Activated CD8-positive, alpha-beta memory T cell treated with anti-CD3 and anti-CD28 coated beads for 24 hours (primary cell): ENCODE measurements around the gene EXOSC10.
A peak's percentile ranks its signal among the peaks of the same experiment; 100 is the strongest.
"Not testable (repeated sequence)": the region's sequence is repeated elsewhere in the genome, so short reads cannot be mapped to it uniquely, and the experiment has no call there.

Experiments
- DNase-seq: peaks from one replicate; pipeline ENCODE4 v3.0.0-alpha.2; 2020

EXOSC10 gene

GRCh38 chr1:11107599-11107998 lies 7.9 kb upstream of the EXOSC10 start:
- DNase-seq: no peak

GRCh38 chr1:11105586-11105985 lies 5.9 kb upstream of the EXOSC10 start:
- no peak for DNase-seq

GRCh38 chr1:11101347-11101746 lies 1.7 kb upstream of the EXOSC10 start:
- no peak for DNase-seq

GRCh38 chr1:11100806-11101205 lies 1.1 kb upstream of the EXOSC10 start:
- DNase-seq: not testable (repeated sequence)

GRCh38 chr1:11100149-11100493 lies 452 bp upstream of the EXOSC10 start:
- no peak for DNase-seq

- DNase-seq: no peak
Observed at GRCh38 chr1:11098931-11099309, 749 bp downstream of the EXOSC10 start.

- not testable (repeated sequence) for DNase-seq
Observed at GRCh38 chr1:11083784-11084183, 15.9 kb downstream of the EXOSC10 start.

GRCh38 chr1:11080931-11081330 lies 18.7 kb downstream of the EXOSC10 start:
- DNase-seq: no peak

GRCh38 chr1:11078631-11079030 lies 21.0 kb downstream of the EXOSC10 start:
- no peak for DNase-seq

GRCh38 chr1:11073398-11073797 lies 26.3 kb downstream of the EXOSC10 start:
- not testable (repeated sequence) for DNase-seq

- no peak for DNase-seq
Observed at GRCh38 chr1:11072216-11072917, 27.3 kb downstream of the EXOSC10 start.

GRCh38 chr1:11071463-11072215 lies 28.0 kb downstream of the EXOSC10 start:
- DNase-seq: no peak

GRCh38 chr1:11070876-11071275 lies 28.8 kb downstream of the EXOSC10 start:
- DNase-seq: no peak

- DNase-seq: no peak
Observed at GRCh38 chr1:11068600-11069473, 30.8 kb downstream of the EXOSC10 start.

GRCh38 chr1:11067716-11068599 lies 31.7 kb downstream of the EXOSC10 start:
- DNase-seq: no peak

GRCh38 chr1:11065796-11066195 lies 33.9 kb downstream of the EXOSC10 start:
- DNase-seq: no peak

GRCh38 chr1:11064942-11065341 lies 34.7 kb downstream of the EXOSC10 start:
- DNase-seq: no peak

- not testable (repeated sequence) for DNase-seq
Observed at GRCh38 chr1:11063937-11064537, 35.6 kb downstream of the EXOSC10 start.

GRCh38 chr1:11062965-11063401 lies 36.7 kb downstream of the EXOSC10 start:
- peak; percentile 76 for DNase-seq

GRCh38 chr1:11061652-11062365 lies 37.9 kb downstream of the EXOSC10 start:
- DNase-seq: no peak
